HEK293 (cell line): ENCODE data around the gene DRC1.

Source experiments
- CTCF ChIA-PET: fragments of 350-600 bp; formaldehyde crosslinking; extraction: SDS; loops from one replicate; lab custom pipeline; 2021; ENCODE audit warnings: antibody characterized with exemption; lab: Yijun Ruan, JAX
- POLR2A ChIA-PET: fragments of 300-600 bp; formaldehyde crosslinking; extraction: SDS; loops from one replicate; lab custom pipeline; 2020; ENCODE audit warnings: antibody characterized with exemption, inconsistent platforms; lab: Yijun Ruan, JAX
- H3K27ac ChIP-seq: fragments of 200-500 bp; sonication (Bioruptor generic); 2 replicates; pipeline ENCODE4 v1.5.1; 2014; ENCODE audit warnings: low read depth, low read length, control low read depth, inconsistent platforms; ENCODE audit errors: extremely low read depth
- H3K36me3 ChIP-seq, 2 experiments: fragments of 200-500 bp in 1 of 2; sonication (Bioruptor generic) in 1 of 2; 1 replicate in 1 of 2; 2 replicates in 1 of 2; pipeline ENCODE4 v1.5.1; 2014 to 2017; ENCODE audit warnings: inconsistent platforms in 2 of 2, low read length in 2 of 2; ENCODE audit not compliant: control insufficient read depth in 2 of 2, insufficient read depth in 1 of 2
- H3K4me1 ChIP-seq: fragments of 200-500 bp; sonication (Bioruptor generic); 2 replicates; pipeline ENCODE4 v1.5.1; 2014; ENCODE audit warnings: mild to moderate bottlenecking, low read length, inconsistent platforms; ENCODE audit not compliant: control insufficient read depth, insufficient read depth
- H3K4me3 ChIP-seq: 2 replicates; pipeline ENCODE4 v1.5.1; 2011; ENCODE audit warnings: low read depth, mild to moderate bottlenecking, control low read depth, low read length, moderate library complexity
- H3K9me3 ChIP-seq: fragments of 200-500 bp; sonication (Bioruptor generic); 2 replicates; pipeline ENCODE4 v1.5.1; 2014; ENCODE audit warnings: low read depth, low read length, inconsistent platforms; ENCODE audit not compliant: control insufficient read depth, insufficient read depth
- ZBTB11 ChIP-seq: fragments of 450-650 bp; formaldehyde crosslinking; conservative IDR thresholded peaks from 2 replicates; pipeline ENCODE4 v1.5.1; 2016; ENCODE audit warnings: low read depth, missing biosample characterization, missing genetic modification characterization
- ZEB2 ChIP-seq: fragments of 450-650 bp; formaldehyde crosslinking; IDR thresholded peaks from 2 replicates; pipeline ENCODE4 v1.5.1; 2016; ENCODE audit warnings: missing biosample characterization, missing genetic modification characterization
- ZFP41 ChIP-seq: fragments of 450-650 bp; formaldehyde crosslinking; IDR thresholded peaks from 2 replicates; pipeline ENCODE4 v1.5.1; 2016; ENCODE audit warnings: missing biosample characterization, missing genetic modification characterization, borderline replicate concordance
- ZIC2 ChIP-seq: fragments of 450-650 bp; formaldehyde crosslinking; IDR thresholded peaks from 2 replicates; pipeline ENCODE4 v1.5.1; 2016; ENCODE audit warnings: missing biosample characterization, missing genetic modification characterization
- ZNF10 ChIP-seq: fragments of 450-650 bp; formaldehyde crosslinking; IDR thresholded peaks from 2 replicates; pipeline ENCODE4 v1.5.1; 2017; ENCODE audit warnings: missing biosample characterization, missing genetic modification characterization
- ZNF112 ChIP-seq: fragments of 450-650 bp; formaldehyde crosslinking; IDR thresholded peaks from 2 replicates; pipeline ENCODE4 v1.5.0; 2017; ENCODE audit warnings: missing biosample characterization, missing genetic modification characterization
- ZNF114 ChIP-seq: fragments of 450-650 bp; formaldehyde crosslinking; IDR thresholded peaks from 2 replicates; pipeline ENCODE4 v1.5.0; 2017; ENCODE audit warnings: missing biosample characterization, missing genetic modification characterization
- ZNF146 ChIP-seq: fragments of 450-650 bp; formaldehyde crosslinking; IDR thresholded peaks from 2 replicates; pipeline ENCODE4 v1.5.1; 2016; ENCODE audit warnings: missing biosample characterization, missing genetic modification characterization
- ZNF16 ChIP-seq: fragments of 450-650 bp; formaldehyde crosslinking; IDR thresholded peaks from 2 replicates; pipeline ENCODE4 v1.5.1; 2016; ENCODE audit warnings: low read depth, missing biosample characterization, missing genetic modification characterization
- ZNF202 ChIP-seq: fragments of 450-650 bp; formaldehyde crosslinking; IDR thresholded peaks from 2 replicates; pipeline ENCODE4 v1.5.1; 2016; ENCODE audit warnings: missing biosample characterization, missing genetic modification characterization, borderline replicate concordance
- ZNF221 ChIP-seq: fragments of 450-650 bp; formaldehyde crosslinking; IDR thresholded peaks from 2 replicates; pipeline ENCODE4 v1.5.1; 2017; ENCODE audit warnings: missing biosample characterization, missing genetic modification characterization, borderline replicate concordance
- ZNF266 ChIP-seq: fragments of 450-650 bp; formaldehyde crosslinking; IDR thresholded peaks from 2 replicates; pipeline ENCODE4 v1.5.1; 2016; ENCODE audit warnings: missing biosample characterization, missing genetic modification characterization, low read depth
- ZNF416 ChIP-seq: fragments of 450-650 bp; formaldehyde crosslinking; IDR thresholded peaks from 2 replicates; pipeline ENCODE4 v1.5.1; 2016; ENCODE audit warnings: missing biosample characterization, missing genetic modification characterization
- ZNF473 ChIP-seq: fragments of 450-650 bp; formaldehyde crosslinking; IDR thresholded peaks from 2 replicates; pipeline ENCODE4 v1.5.1; 2017; ENCODE audit warnings: missing biosample characterization, missing genetic modification characterization
- ZNF558 ChIP-seq: fragments of 450-650 bp; formaldehyde crosslinking; IDR thresholded peaks from 2 replicates; pipeline ENCODE4 v1.5.1; 2016; ENCODE audit warnings: missing biosample characterization, missing genetic modification characterization
- ZNF623 ChIP-seq: fragments of 450-650 bp; formaldehyde crosslinking; IDR thresholded peaks from 2 replicates; pipeline ENCODE4 v1.5.1; 2016; ENCODE audit warnings: missing biosample characterization, missing genetic modification characterization
- ZNF747 ChIP-seq: fragments of 450-650 bp; formaldehyde crosslinking; IDR thresholded peaks from 2 replicates; pipeline ENCODE4 v1.5.1; 2016; ENCODE audit warnings: missing biosample characterization, missing genetic modification characterization
- ZNF830 ChIP-seq: fragments of 450-650 bp; IDR thresholded peaks from 2 replicates; pipeline ENCODE4 v1.5.0; 2018; ENCODE audit warnings: missing biosample characterization, missing genetic modification characterization, low read depth, mild to moderate bottlenecking, moderate library complexity
- ZNF843 ChIP-seq: fragments of 450-650 bp; formaldehyde crosslinking; IDR thresholded peaks from 2 replicates; pipeline ENCODE4 v1.5.1; 2016; ENCODE audit warnings: missing biosample characterization, missing genetic modification characterization
- TF ChIP-seq, protein P1 (sequence below): fragments of 450-650 bp; formaldehyde crosslinking; IDR thresholded peaks from 2 replicates; pipeline ENCODE4 v1.5.1; 2016; ENCODE audit warnings: missing biosample characterization, missing genetic modification characterization
- TF ChIP-seq, protein P2 (sequence below): fragments of 450-650 bp; formaldehyde crosslinking; IDR thresholded peaks from 2 replicates; pipeline ENCODE4 v1.5.1; 2016; ENCODE audit warnings: missing biosample characterization, missing genetic modification characterization

DRC1 gene

GRCh38 chr2:26450031-26450635 lies 48.4 kb downstream of the DRC1 start:
- no peaks in the 10 kb centered on the region for H3K9me3 ChIP-seq
- H3K27ac ChIP-seq = no peak overlapping the region
- CTCF ChIA-PET = interaction anchor here (0.6 kb wide), 1 partner anchor 130 kb away, joined by 3 read pairs; no protein-coding TSS in a partner anchor
- no peak for TF ChIP-seq ZNF146 (tag by site-specific recombination)
- no peak for TF ChIP-seq ZBTB11 (tag by site-specific recombination)
- TF ChIP-seq, protein P1, sequence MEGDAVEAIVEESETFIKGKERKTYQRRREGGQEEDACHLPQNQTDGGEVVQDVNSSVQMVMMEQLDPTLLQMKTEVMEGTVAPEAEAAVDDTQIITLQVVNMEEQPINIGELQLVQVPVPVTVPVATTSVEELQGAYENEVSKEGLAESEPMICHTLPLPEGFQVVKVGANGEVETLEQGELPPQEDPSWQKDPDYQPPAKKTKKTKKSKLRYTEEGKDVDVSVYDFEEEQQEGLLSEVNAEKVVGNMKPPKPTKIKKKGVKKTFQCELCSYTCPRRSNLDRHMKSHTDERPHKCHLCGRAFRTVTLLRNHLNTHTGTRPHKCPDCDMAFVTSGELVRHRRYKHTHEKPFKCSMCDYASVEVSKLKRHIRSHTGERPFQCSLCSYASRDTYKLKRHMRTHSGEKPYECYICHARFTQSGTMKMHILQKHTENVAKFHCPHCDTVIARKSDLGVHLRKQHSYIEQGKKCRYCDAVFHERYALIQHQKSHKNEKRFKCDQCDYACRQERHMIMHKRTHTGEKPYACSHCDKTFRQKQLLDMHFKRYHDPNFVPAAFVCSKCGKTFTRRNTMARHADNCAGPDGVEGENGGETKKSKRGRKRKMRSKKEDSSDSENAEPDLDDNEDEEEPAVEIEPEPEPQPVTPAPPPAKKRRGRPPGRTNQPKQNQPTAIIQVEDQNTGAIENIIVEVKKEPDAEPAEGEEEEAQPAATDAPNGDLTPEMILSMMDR (tag by site-specific recombination) = no peak
- no peak for TF ChIP-seq ZNF16 (tag by site-specific recombination)
- no peak for TF ChIP-seq ZNF10 (tag by site-specific recombination)
- TF ChIP-seq ZIC2 = no peak
- TF ChIP-seq ZNF473 = no peak
- TF ChIP-seq ZNF558 (tag by site-specific recombination) = no peak
- no peak for TF ChIP-seq ZNF221 (tag by site-specific recombination)
- TF ChIP-seq ZNF747 (tag by site-specific recombination) = no peak
- TF ChIP-seq ZEB2 (tag by site-specific recombination) = no peak
- no peak for TF ChIP-seq ZFP41
- TF ChIP-seq ZNF114 (tag by site-specific recombination) = no peak
- TF ChIP-seq ZNF830 (tag by site-specific recombination) = no peak
- POLR2A ChIA-PET = no interaction called here
- H3K4me1 ChIP-seq = no peaks in the 10 kb centered on the region
- H3K36me3 ChIP-seq = no peaks in the 10 kb centered on the region
- H3K4me3 ChIP-seq = no peak overlapping the region

DNA sequence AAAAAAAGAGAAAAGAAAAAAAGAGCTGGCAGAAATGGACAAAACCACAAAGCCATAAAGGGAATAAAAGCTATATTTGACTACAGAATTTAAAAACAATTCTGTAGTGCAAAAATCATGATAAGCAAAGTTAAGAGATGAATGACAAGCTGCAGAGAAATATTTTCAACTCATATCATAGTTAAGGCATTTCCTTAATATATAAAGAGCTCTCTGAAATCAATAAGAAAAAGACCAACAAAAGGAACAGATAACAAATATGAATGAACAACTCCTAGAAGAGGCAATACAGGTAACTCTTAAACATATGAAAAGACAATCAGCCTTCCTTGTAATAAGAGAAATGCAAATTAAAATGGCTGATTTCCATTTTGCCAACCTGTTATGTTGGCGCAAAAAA lies 50.0 kb downstream of the DRC1 start:
- CTCF ChIA-PET = no interaction called here
- Histone ChIP-seq H3K36me3 (no peaks in the 10 kb centered on the region), H3K4me1 (no peaks in the 10 kb centered on the region), H3K9me3 (no peaks in the 10 kb centered on the region), H3K4me3 (no peak overlapping the region), H3K27ac (no peak overlapping the region)
- no peak for TF ChIP-seq ZNF266
- TF ChIP-seq ZNF416 = no peak
- no peak for TF ChIP-seq ZNF830 (tag by site-specific recombination)
- TF ChIP-seq, protein P2, sequence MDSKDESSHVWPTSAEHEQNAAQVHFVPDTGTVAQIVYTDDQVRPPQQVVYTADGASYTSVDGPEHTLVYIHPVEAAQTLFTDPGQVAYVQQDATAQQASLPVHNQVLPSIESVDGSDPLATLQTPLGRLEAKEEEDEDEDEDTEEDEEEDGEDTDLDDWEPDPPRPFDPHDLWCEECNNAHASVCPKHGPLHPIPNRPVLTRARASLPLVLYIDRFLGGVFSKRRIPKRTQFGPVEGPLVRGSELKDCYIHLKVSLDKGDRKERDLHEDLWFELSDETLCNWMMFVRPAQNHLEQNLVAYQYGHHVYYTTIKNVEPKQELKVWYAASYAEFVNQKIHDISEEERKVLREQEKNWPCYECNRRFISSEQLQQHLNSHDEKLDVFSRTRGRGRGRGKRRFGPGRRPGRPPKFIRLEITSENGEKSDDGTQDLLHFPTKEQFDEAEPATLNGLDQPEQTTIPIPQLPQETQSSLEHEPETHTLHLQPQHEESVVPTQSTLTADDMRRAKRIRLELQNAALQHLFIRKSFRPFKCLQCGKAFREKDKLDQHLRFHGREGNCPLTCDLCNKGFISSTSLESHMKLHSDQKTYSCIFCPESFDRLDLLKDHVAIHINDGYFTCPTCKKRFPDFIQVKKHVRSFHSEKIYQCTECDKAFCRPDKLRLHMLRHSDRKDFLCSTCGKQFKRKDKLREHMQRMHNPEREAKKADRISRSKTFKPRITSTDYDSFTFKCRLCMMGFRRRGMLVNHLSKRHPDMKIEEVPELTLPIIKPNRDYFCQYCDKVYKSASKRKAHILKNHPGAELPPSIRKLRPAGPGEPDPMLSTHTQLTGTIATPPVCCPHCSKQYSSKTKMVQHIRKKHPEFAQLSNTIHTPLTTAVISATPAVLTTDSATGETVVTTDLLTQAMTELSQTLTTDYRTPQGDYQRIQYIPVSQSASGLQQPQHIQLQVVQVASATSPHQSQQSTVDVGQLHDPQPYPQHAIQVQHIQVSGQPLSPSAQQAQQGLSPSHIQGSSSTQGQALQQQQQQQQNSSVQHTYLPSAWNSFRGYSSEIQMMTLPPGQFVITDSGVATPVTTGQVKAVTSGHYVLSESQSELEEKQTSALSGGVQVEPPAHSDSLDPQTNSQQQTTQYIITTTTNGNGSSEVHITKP (tag by site-specific recombination) = no peak
- no peak for TF ChIP-seq ZNF843 (tag by site-specific recombination)
- no peak for TF ChIP-seq ZNF623 (tag by site-specific recombination)
- no peak for TF ChIP-seq ZNF112 (tag by site-specific recombination)
- TF ChIP-seq ZNF202 (tag by site-specific recombination) = no peak
- TF ChIP-seq, protein P1 (tag by site-specific recombination) = no peak
- POLR2A ChIA-PET = no interaction called here
